Measurements from ENCODE around the gene CMYA5.

- TF ChIP-seq EP300 (IDR thresholded peaks at IDR 0.05), result no peak
- no peak for TF ChIP-seq CTCF (IDR thresholded peaks at IDR 0.05)
- TF ChIP-seq POLR2A (IDR thresholded peaks at IDR 0.05), result no peak
- TF ChIP-seq POLR2AphosphoS5 (IDR thresholded peaks at IDR 0.05), result no peak
Observed at GRCh38 chr5:79754865-79755555, 65.4 kb downstream of the CMYA5 start.
